ENCODE measurements around the gene SYCE1.
"Not testable (repeated sequence)": the region's sequence is repeated elsewhere in the genome, so short reads cannot be mapped to it uniquely, and the experiment has no call there.

Gene SYCE1

GRCh38 chr10:133565441-133566294, at the start of gene SYCE1:
Gene SYCE1 (minus strand): TSS chr10:133565583. CDS start chr10:133565529, 54 bp downstream.
- peak; percentile 11 for DNase-seq (ENCODE audit: low spot score)

DNA sequence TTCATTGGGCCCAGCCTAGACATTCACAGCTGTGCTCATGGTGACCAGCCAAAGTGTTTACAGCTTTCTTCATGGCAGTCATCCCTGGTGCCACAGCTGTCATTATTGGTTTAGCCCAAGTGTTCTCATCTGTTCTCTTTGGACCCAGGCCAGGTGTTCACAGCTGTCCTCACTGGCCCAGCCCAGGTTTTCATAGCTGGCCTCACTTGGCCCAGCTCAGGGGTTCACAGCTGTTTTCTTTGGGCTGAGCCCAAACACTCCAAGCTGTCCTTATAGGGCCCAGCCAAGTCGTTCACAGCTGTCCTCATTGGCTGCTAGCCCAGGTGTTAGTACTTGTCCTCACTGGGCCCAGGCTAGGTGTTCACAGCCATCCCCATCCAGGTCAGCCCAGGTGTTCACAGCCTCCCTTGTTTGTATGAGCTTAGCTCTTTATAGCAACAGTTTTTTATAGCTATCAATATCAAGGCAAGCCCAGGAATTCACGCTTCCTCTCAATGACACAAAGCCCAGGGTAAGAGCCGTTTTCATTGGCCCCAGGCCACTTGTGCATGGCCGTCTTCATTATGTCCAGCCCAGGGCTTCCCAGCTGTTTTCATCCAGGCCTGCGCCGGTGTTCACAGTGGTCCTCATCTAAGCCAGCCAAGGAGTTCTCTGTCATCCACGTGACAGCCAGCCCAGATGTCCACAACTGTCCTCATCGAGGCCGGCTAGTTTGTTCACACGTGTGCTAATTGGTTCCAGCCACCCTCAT, 49.6 kb upstream of the SYCE1 start:
- DNase-seq (ENCODE audit: low spot score), result no peak

GRCh38 chr10:133613699-133614098, 48.3 kb upstream of the SYCE1 start:
- no peak for DNase-seq (ENCODE audit: low spot score)

GRCh38 chr10:133611079-133611478, 45.7 kb upstream of the SYCE1 start:
- DNase-seq (ENCODE audit: low spot score), result no peak

- DNase-seq (ENCODE audit: low spot score), result no peak
Observed at GRCh38 chr10:133608855-133609254, 43.5 kb upstream of the SYCE1 start.

DNA sequence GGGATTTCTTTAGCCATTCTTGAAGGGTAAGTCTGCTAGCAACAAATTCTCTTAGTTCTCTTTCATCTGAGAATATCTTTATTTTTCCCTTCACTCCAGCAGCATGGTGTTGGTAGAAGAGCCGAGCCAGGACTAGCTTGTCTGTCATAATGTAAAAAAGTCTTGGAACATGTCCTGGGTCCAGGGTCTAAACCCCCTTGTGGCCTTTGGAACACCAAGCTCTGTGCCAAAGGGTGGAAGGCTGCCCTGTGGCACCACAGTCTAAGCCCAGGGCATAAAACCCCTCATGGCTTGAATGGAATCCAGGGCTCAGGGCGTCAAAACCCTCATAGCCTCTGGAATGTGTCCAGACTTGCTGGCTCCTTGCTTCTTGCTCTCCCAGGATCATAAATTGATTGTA, 38.1 kb upstream of the SYCE1 start:
- DNase-seq (ENCODE audit: low spot score), result not testable (repeated sequence)

DNA sequence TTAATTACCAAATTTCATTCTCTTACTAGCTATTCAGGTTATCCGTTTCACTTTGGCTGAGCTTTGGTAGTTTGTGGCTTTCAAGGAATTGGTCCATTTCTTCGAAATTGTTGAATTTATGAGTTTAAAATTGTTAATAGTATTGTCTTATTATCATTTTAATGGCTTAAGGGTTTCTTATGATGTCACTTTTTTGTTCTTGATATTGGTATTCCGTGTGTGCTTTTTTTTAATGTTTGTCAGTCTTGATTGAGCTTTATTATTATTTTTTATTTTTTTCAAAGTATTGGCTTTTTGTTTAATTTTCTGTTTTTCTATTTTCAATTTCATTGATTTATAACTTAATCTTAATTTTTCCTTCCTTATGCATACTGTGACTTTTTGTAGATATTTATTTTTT, 35.3 kb upstream of the SYCE1 start:
- DNase-seq (ENCODE audit: low spot score), result no peak

- DNase-seq (ENCODE audit: low spot score), result not testable (repeated sequence)
Observed at GRCh38 chr10:133599869-133600268, 34.5 kb upstream of the SYCE1 start.

- no peak for DNase-seq (ENCODE audit: low spot score)
Observed at GRCh38 chr10:133592716-133593115, 27.3 kb upstream of the SYCE1 start.

DNA sequence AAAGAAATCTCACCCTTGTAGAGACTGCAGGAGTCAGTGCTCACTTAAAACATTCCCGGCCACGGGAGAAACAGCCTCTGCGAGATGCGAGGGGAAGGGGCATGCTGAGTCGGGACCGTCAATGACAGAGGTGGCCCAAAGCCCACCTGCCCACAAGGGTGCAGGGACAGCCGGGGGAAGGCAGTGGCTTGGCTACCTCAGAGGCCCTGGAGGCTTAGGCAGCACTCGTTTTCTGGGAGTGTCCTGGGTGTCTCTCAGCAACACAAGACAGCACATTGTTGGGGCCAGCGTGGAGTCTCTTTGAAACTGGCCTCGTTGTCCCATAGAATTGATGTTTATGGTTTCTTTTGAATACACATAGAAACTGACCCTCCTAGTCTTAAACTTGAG, 25.6 kb upstream of the SYCE1 start:
- no peak for DNase-seq (ENCODE audit: low spot score)

DNA sequence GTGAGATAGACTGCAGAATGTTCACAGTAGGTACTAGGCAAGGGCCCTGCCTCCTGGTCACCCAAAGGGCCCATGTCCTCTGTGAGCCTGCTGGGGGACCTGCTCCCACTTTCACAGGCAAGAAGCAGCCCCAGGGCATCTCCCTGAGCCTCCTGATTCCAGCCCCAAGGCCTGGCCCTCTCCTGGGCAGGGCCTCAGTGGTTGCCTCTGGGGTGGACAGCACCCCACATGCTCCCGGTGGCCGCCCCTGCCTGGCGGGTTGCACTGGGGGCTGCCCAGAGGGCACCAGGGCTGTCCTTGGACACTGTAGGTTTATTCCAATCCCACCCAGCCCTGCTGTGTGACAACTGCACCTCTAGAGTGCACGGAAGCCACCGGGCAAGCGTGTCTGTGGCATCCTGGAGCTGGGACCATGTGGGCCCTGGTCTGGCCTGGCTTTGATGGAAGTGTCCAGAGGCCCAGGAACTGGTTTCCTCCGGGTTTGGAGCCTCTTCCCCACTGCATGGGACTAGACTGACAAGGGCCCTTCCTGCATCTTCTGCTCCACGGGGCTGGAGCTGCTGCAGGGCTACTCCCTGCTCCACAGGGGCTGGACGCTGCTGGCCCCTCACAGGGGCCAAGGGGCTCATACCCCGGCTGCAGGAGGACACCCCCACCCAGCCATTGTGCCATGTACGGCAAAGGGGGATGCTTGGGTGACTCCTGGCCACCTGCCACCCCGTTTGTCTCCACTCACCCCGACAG, 25.0 kb upstream of the SYCE1 start:
- no peak for DNase-seq (ENCODE audit: low spot score)

DNA sequence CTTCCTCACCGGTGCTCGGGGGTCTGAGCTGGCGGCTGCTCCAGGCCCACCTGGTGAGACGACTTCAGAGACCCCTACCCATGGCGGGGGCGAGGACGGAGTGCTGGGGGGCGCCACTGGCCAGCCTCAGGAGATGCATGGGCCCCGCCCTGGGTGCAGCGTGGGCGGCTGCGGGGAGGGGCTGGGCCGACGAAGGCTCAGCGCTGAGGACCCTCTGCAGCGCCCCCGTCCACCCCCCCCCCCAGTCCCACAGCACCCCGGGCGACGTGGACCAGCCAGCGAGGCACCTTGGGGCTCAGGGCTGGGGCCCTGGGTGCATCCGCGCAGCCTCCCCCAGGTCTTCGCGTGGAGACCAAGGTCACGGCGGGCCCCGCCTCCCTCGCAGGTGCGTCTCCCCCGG, 11.7 kb upstream of the SYCE1 start:
- not testable (repeated sequence) for DNase-seq (ENCODE audit: low spot score)

- not testable (repeated sequence) for DNase-seq (ENCODE audit: low spot score)
Observed at GRCh38 chr10:133573460-133573859, 8.1 kb upstream of the SYCE1 start.

GRCh38 chr10:133572055-133572454, 6.7 kb upstream of the SYCE1 start:
- DNase-seq (ENCODE audit: low spot score), result not testable (repeated sequence)

GRCh38 chr10:133569801-133570200, 4.4 kb upstream of the SYCE1 start:
- not testable (repeated sequence) for DNase-seq (ENCODE audit: low spot score)

GRCh38 chr10:133568831-133569527, 3.6 kb upstream of the SYCE1 start:
- DNase-seq (ENCODE audit: low spot score), result not testable (repeated sequence)

DNA sequence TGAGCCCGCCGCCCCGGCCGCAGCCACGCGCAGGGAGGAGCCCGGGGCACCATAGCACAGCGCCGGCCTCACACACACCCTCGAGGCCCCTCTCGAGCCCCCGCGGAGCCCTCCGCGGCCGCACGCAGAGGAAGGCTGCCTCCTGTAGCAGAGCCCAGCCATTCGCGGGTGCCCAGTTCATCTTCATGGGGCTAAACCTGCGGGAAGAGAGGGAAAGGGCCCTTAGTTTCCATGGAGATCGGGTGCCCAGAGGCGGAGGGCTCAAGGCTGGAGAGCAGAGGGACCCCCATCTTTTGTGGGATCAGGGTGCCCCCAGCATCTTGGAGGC, 2.9 kb upstream of the SYCE1 start:
- DNase-seq (ENCODE audit: low spot score), result peak; percentile 13

DNA sequence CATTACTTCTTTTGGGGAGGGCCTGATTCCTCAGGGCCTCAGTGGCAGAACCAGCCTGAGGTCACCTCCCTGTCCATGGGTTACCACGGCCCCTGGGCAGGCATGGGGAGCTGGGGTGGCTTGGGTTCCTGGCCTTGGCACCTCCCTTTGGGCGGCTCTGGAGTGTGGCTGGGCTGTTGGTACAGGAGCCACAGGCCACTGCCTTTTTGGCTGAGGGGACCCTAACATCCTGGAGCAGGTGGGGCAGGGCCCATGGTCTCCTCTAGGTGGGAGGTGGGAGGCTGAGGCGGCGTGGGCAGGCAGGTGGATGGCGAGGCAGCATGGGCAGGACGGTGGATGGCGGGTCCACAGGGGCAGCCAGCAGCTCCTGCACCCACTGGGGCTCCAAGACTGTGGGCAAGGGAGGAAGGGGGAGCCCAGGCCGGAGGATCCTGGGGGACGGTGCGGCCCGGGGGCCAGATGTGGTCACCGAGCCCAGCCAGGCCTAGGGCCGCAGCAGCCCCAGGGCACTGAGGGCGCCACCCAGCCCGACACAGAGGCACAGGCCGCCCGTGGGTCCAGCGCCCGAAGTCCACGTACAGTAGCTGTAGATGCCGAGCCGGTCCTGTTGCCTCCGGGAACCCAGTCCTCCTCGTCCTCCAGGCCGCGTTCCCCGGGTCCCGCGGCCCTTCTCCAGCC, 2.4 kb upstream of the SYCE1 start:
- DNase-seq (ENCODE audit: low spot score), result no peak

- DNase-seq (ENCODE audit: low spot score), result peak; percentile 16
Observed at GRCh38 chr10:133567119-133567518, 1.7 kb upstream of the SYCE1 start.

DNA sequence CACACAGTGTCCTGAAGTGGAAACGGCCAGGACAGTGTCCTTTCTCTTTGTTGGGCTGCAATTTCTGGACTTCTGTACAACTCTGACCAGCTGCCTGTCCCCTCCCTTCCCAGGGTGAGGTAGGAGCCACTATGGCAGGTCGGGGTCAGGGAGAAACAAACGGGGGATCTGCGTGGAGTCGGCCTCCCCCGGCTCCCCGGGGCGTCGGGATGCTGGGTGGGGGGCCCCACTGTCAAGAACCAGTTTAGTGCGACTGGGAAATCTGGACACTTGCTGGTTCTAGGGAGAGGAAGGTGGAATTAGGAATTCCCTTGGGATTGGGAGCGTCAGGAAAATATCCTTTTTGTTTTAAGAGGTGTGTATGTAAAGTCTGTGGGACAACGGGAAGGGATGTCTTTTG, 567 bp downstream of the SYCE1 start:
- DNase-seq (ENCODE audit: low spot score), result peak; percentile 22

DNA sequence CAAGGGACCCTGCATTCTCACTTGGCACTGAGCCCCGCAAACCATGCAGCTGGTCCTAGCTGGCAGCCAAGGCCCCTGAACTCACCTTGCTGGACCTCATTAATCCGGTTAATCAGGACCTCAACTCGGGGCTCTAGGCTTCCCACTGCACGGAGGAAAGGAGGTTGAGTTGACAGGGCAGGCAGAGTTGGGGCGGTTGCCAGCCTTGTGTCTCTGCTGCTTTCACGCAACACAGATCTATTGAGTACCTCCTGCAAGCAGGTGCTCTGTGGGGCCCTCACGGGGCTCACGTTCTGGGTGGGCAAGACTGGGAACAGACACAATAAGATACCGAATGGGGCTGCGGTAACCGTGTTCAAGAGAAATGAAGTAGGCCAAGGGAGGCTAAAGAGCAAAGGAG, 6.2 kb downstream of the SYCE1 start:
- DNase-seq (ENCODE audit: low spot score), result no peak

All from HuH-7 (cell line).